Activated effector memory CD4-positive, alpha-beta T cell treated with Interleukin-2 at 50 U/mL for 16 hours (primary cell): ENCODE measurements around the gene C3orf33.

ENCODE experiments used
- DNase-seq: peaks from one replicate; pipeline ENCODE4 v3.0.0-alpha.2; 2020

Gene C3orf33

GRCh38 chr3:155741101-155741500 lies 65.0 kb downstream of the C3orf33 start:
- no peak for DNase-seq

- no peak for DNase-seq
Measured at GRCh38 chr3:155739154-155739553, 66.9 kb downstream of the C3orf33 start.

- DNase-seq = no peak
Measured at GRCh38 chr3:155738580-155739076, 67.5 kb downstream of the C3orf33 start.

- DNase-seq = no peak
Measured at GRCh38 chr3:155737844-155738460, 68.1 kb downstream of the C3orf33 start.

GRCh38 chr3:155736381-155736780 lies 69.7 kb downstream of the C3orf33 start:
- DNase-seq = no peak

GRCh38 chr3:155730843-155731242 lies 75.2 kb downstream of the C3orf33 start:
- DNase-seq = no peak

- no peak for DNase-seq
Measured at GRCh38 chr3:155727836-155728235, 78.2 kb downstream of the C3orf33 start.

- no peak for DNase-seq
Measured at GRCh38 chr3:155714295-155714718, 91.8 kb downstream of the C3orf33 start.
